NCI-H2227 treated with DMSO at 0.1 percent for 48 hours (cell line): ENCODE measurements around the gene TFPT.
"Not testable (repeated sequence)": the region's sequence is repeated elsewhere in the genome, so short reads cannot be mapped to it uniquely, and the experiment has no call there.

ENCODE experiments used
- DNase-seq: peaks from one replicate; lab custom pipeline; 2025; lab: John Stamatoyannopoulos, UW

The TFPT gene

GRCh38 chr19:54124393-54124792 is 8.9 kb upstream of the TFPT start:
- no peak for DNase-seq

- no peak for DNase-seq
Measured at GRCh38 chr19:54123682-54124081, 8.2 kb upstream of the TFPT start.

GRCh38 chr19:54121259-54121658 is 5.8 kb upstream of the TFPT start:
- no peak for DNase-seq

GRCh38 chr19:54114340-54115108 is 933 bp downstream of the TFPT start:
- peak; percentile 62 for DNase-seq

GRCh38 chr19:54109651-54110050 is 5.8 kb downstream of the TFPT start:
- DNase-seq = no peak

- no peak for DNase-seq
Measured at GRCh38 chr19:54108496-54108895, 7.0 kb downstream of the TFPT start.

- no peak for DNase-seq
Measured at GRCh38 chr19:54107876-54108490, 7.5 kb downstream of the TFPT start.

GRCh38 chr19:54106716-54107115 is 8.7 kb downstream of the TFPT start:
- DNase-seq = no peak

- no peak for DNase-seq
Measured at GRCh38 chr19:54105796-54106195, 9.7 kb downstream of the TFPT start.

GRCh38 chr19:54104998-54105715 is 10.3 kb downstream of the TFPT start:
- no peak for DNase-seq

- peak; percentile 100 for DNase-seq
Measured at GRCh38 chr19:54102421-54103169, 12.9 kb downstream of the TFPT start, which contains the start of gene NDUFA3. Gene NDUFA3, plus strand, starts transcription at chr19:54102855. Its CDS starts 24 bp downstream, at chr19:54102879.

- DNase-seq = no peak
Measured at GRCh38 chr19:54100561-54100960, 14.9 kb downstream of the TFPT start, which contains the start of gene OSCAR. Gene OSCAR, minus strand, starts transcription at chr19:54100803. Its CDS starts 11 bp downstream, at chr19:54100792.

- not testable (repeated sequence) for DNase-seq
Measured at GRCh38 chr19:54099903-54100255, 15.6 kb downstream of the TFPT start.

GRCh38 chr19:54099190-54099902 is 16.1 kb downstream of the TFPT start:
- DNase-seq = no peak

- DNase-seq = no peak
Measured at GRCh38 chr19:54096617-54097106, 18.8 kb downstream of the TFPT start.

- peak; percentile 72 for DNase-seq
Measured at GRCh38 chr19:54095859-54096616, 19.4 kb downstream of the TFPT start.

GRCh38 chr19:54095136-54095858 is 20.2 kb downstream of the TFPT start:
- DNase-seq = no peak

GRCh38 chr19:54094426-54095000 is 20.9 kb downstream of the TFPT start:
- no peak for DNase-seq

GRCh38 chr19:54084410-54084809 is 31.0 kb downstream of the TFPT start:
- no peak for DNase-seq
